Cardiac muscle cell (in vitro differentiated cells and primary cell): Measurements from ENCODE around the gene C1QL3. TPM values are rescaled to one million over a fixed set of nuclear protein-coding genes. Genes with fewer than 3 reads are reported as not detected.

Experiments
- DNase-seq, 2 donors: peaks; one replicate each; pipeline versions ENCODE4 v3.0.0 to v3.0.0-alpha.2; 2010 to 2017; ENCODE audit warnings: low read depth in 1 of 2, low spot score in 1 of 2
- H3K27ac ChIP-seq: fragments of 200-600 bp; sonication (generic); 2 replicates; pipeline ENCODE4 v1.5.1; 2016
- H3K27me3 ChIP-seq: fragments of 200-600 bp; sonication (generic); 2 replicates; pipeline ENCODE4 v1.6.0; 2016; ENCODE audit warnings: control low read depth
- H3K36me3 ChIP-seq: fragments of 200-600 bp; sonication (generic); 2 replicates; pipeline ENCODE4 v1.5.1; 2016; ENCODE audit warnings: control low read depth
- H3K4me1 ChIP-seq: fragments of 200-600 bp; sonication (generic); 2 replicates; pipeline ENCODE4 v1.8.1; 2017; ENCODE audit warnings: low read depth, mild to moderate bottlenecking, mixed run types
- H3K4me3 ChIP-seq: fragments of 200-600 bp; sonication (generic); 2 replicates; pipeline ENCODE4 v1.5.1; 2016; ENCODE audit warnings: mild to moderate bottlenecking
- H3K9me3 ChIP-seq: fragments of 200-600 bp; sonication (generic); 2 replicates; pipeline ENCODE4 v1.5.1; 2017; ENCODE audit warnings: low read depth, mild to moderate bottlenecking, control low read depth
- polyA plus RNA-seq: library from polyadenylated mRNA; unstranded; fragments of >200 nt; fragmentation: Nextera tagmentation; extraction: Ambion mirVana; gene quantifications from 2 replicates; pipeline ENCODE4 v1.2.1, GENCODE V29; 2016
- total RNA-seq: library from RNA; depleted of rRNA; stranded (reverse); fragments of >200 nt; gene quantifications from 2 replicates; pipeline ENCODE4 v1.2.3, GENCODE V29; 2016
- TF ChIP-seq, protein P1 (sequence below): IDR thresholded peaks from 2 replicates; pipeline ENCODE4 v1.5.1; 2012; ENCODE audit warnings: low read depth, mild to moderate bottlenecking, low read length

C1QL3 gene
- total and polyA plus RNA-seq, 2 experiments from 2014 or later, result not detected

DNA sequence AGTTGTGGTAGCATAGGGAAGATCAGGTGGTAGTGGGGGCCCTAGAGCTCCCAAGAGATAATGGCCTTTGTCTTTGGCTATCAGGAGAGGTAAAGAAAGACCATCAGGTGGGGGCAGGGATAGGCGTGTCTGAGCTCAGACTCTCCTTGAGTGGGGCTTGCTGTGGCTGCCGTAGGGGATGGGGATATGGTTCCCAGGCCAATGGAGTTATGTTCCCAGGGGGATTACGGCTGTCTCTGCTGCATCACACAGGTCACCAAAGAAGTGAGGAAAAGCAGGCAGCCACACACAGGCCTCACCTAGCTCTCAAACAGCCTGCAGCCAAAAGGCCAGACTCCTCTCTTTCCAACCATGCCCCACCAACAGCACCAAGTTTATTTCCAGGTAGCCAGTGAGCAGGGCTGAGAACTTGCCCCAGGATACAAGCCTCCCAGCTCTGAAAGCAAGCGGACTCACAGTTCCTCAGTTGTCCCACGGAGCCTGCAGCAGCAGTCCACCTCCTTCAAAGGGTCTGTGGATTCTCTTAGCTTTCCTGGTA, 37.6 kb upstream of the C1QL3 start:
- no peaks in the 10 kb centered on the region for H3K27me3 ChIP-seq
- no peak for DNase-seq
- TF ChIP-seq, protein P1, sequence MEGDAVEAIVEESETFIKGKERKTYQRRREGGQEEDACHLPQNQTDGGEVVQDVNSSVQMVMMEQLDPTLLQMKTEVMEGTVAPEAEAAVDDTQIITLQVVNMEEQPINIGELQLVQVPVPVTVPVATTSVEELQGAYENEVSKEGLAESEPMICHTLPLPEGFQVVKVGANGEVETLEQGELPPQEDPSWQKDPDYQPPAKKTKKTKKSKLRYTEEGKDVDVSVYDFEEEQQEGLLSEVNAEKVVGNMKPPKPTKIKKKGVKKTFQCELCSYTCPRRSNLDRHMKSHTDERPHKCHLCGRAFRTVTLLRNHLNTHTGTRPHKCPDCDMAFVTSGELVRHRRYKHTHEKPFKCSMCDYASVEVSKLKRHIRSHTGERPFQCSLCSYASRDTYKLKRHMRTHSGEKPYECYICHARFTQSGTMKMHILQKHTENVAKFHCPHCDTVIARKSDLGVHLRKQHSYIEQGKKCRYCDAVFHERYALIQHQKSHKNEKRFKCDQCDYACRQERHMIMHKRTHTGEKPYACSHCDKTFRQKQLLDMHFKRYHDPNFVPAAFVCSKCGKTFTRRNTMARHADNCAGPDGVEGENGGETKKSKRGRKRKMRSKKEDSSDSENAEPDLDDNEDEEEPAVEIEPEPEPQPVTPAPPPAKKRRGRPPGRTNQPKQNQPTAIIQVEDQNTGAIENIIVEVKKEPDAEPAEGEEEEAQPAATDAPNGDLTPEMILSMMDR, result no peak
- H3K4me3 ChIP-seq, result no peak overlapping the region
- no peak overlapping the region for H3K27ac ChIP-seq
- H3K4me1 ChIP-seq, result peaks cover 3% of the 10 kb centered on the region
- H3K9me3 ChIP-seq, result no peaks in the 10 kb centered on the region
- H3K36me3 ChIP-seq, result no peaks in the 10 kb centered on the region

- H3K27ac ChIP-seq, result no peak overlapping the region
- no peaks in the 10 kb centered on the region for H3K27me3 ChIP-seq
- DNase-seq, result no peak
- TF ChIP-seq, protein P1, result no peak
- no peaks in the 10 kb centered on the region for H3K9me3 ChIP-seq
- peaks cover 9% of the 10 kb centered on the region for H3K4me1 ChIP-seq
- no peaks in the 10 kb centered on the region for H3K36me3 ChIP-seq
- no peak overlapping the region for H3K4me3 ChIP-seq
Measured at GRCh38 chr10:16547973-16548372, 26.3 kb upstream of the C1QL3 start.

DNA sequence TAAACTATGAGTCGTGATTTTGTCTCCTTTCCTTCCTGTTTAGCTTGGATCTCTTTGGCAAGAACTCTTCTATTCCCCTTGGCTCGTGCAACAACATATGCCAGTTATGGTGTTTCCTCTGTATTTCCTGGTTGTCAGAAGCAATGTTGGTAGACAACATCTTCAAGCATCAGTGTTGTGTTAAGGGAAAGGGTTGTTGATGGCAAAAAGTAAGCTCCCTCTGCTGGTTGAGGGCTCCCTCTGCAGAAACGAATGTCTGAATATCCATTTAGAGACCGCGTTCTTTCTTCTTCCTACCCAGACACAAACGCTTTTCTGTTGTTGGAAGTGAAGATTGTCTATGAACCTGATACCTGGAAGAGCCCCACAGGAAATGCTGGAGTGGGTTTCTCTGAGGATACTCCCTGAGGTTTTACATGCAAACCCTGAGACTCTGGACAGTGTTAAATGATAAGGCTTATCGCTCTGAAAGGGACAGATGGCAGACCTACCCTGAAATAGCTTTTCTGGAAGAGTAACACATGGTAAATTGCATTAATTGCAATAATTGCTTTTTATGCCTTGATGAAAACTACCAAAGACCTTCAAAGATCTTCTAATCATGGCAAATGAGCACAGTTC, 23.5 kb upstream of the C1QL3 start:
- DNase-seq, result peak; percentile 59
- H3K4me3 ChIP-seq, result no peak overlapping the region
- no peaks in the 10 kb centered on the region for H3K27me3 ChIP-seq
- H3K27ac ChIP-seq, result no peak overlapping the region
- no peaks in the 10 kb centered on the region for H3K9me3 ChIP-seq
- H3K4me1 ChIP-seq, result peaks cover 9% of the 10 kb centered on the region
- H3K36me3 ChIP-seq, result no peaks in the 10 kb centered on the region
- TF ChIP-seq, protein P1, result peak; percentile 79

GRCh38 chr10:16544591-16544990, 22.9 kb upstream of the C1QL3 start:
- no peak for DNase-seq
- Histone ChIP-seq H3K27me3 (no peaks in the 10 kb centered on the region), H3K4me3 (no peak overlapping the region), H3K36me3 (no peaks in the 10 kb centered on the region), H3K4me1 (peaks cover 9% of the 10 kb centered on the region), H3K27ac (no peak overlapping the region), H3K9me3 (no peaks in the 10 kb centered on the region)
- TF ChIP-seq, protein P1, result no peak

DNA sequence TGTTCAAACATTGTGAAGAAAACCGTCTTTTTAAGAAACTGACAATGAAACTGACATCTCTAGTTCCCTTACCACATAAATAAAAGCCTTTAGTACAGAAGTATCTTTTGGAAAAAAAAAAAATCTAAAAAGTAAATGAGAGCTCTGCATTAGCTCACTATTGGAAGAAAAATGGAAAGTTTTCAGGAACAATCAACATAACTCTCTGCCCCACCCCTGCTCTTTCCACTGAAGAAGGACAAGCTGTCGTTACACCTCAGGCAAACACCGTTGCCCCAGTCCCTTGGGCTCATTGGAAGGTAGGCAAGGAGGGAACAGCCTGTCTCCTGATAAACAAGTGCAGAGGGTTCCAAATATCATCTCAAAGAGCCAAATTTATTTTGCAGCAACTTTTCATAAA, 22.4 kb upstream of the C1QL3 start:
- DNase-seq, result no peak
- TF ChIP-seq, protein P1, result no peak
- Histone ChIP-seq H3K27me3 (no peaks in the 10 kb centered on the region), H3K27ac (no peak overlapping the region), H3K4me3 (no peak overlapping the region), H3K4me1 (peaks cover 9% of the 10 kb centered on the region), H3K9me3 (no peaks in the 10 kb centered on the region), H3K36me3 (no peaks in the 10 kb centered on the region)
